Coronary artery (tissue), 2 donors: ENCODE measurements around the gene UBE2G2.

ENCODE experiments used
- DNase-seq: peaks from one replicate; pipeline ENCODE4 v3.0.0-alpha.2; 2017; ENCODE audit warnings: low spot score
- H3K27ac ChIP-seq, 2 donors: fragments of 200-600 bp; sonication (generic); one replicate each; pipeline ENCODE4 v1.5.1; 2016 to 2019
- H3K4me3 ChIP-seq: fragments of 200-600 bp; sonication (generic); 2 replicates; pipeline ENCODE4 v1.5.1; 2016; ENCODE audit warnings: mild to moderate bottlenecking, moderate library complexity
- CTCF ChIP-seq: fragments of 200-600 bp; sonication (generic); IDR thresholded peaks from one replicate; pipeline ENCODE4 v1.5.1; 2019; ENCODE audit warnings: antibody characterized with exemption

The UBE2G2 gene

GRCh38 chr21:44749759-44750674, 51.6 kb downstream of the UBE2G2 start:
- no peak for DNase-seq
- Histone ChIP-seq H3K27ac (no peak overlapping the region), H3K4me3 (no peak overlapping the region)
- no peak for TF ChIP-seq CTCF

GRCh38 chr21:44749116-44749758, 52.4 kb downstream of the UBE2G2 start:
- DNase-seq = no peak
- no peak for TF ChIP-seq CTCF
- H3K4me3 ChIP-seq = no peak overlapping the region
- no peak overlapping the region for H3K27ac ChIP-seq

- H3K4me3 ChIP-seq = no peak overlapping the region
- no peak overlapping the region for H3K27ac ChIP-seq
- TF ChIP-seq CTCF = no peak
- DNase-seq = no peak
Observed at GRCh38 chr21:44748621-44749020, 53.0 kb downstream of the UBE2G2 start.

GRCh38 chr21:44742418-44743153, 59.0 kb downstream of the UBE2G2 start:
- Histone ChIP-seq H3K4me3 (no peak overlapping the region), H3K27ac (no peak overlapping the region)
- DNase-seq = no peak
- TF ChIP-seq CTCF = no peak

GRCh38 chr21:44741921-44742320, 59.7 kb downstream of the UBE2G2 start:
- no peak for TF ChIP-seq CTCF

GRCh38 chr21:44740742-44741141, 60.9 kb downstream of the UBE2G2 start:
- DNase-seq = no peak
- Histone ChIP-seq H3K27ac (no peak overlapping the region), H3K4me3 (no peak overlapping the region)
- TF ChIP-seq CTCF = no peak

More at GRCh38 chr21:44741921-44742320, 59.7 kb downstream of the UBE2G2 start:
- H3K4me3 ChIP-seq = no peak overlapping the region
- no peak for DNase-seq
- no peak overlapping the region for H3K27ac ChIP-seq
